Psoas muscle (tissue), 8 donors: ENCODE results near the gene OXNAD1. TPM values are rescaled to one million over a fixed set of nuclear protein-coding genes. Genes with fewer than 3 reads are reported as not detected.
A peak's percentile ranks its signal among the peaks of the same experiment; 100 is the strongest.

Source experiments
- ATAC-seq, 4 donors: fragments of 200-7000 bp; cut with Tn5 transposase; one replicate each; pipeline ENCODE4 v1.9.1; 2020; ENCODE audit warnings: moderate library complexity in 3 of 4, mild to moderate bottlenecking in 2 of 4
- DNase-seq, 2 donors: peaks; one replicate each; pipeline ENCODE4 v3.0.0-alpha.2; 2020
- H3K27ac ChIP-seq: fragments of 200-600 bp; one replicate; pipeline ENCODE4 v1.8.0; 2022
- H3K27me3 ChIP-seq, 3 donors: fragments of 200-600 bp in 1 of 3; one replicate each; pipeline versions ENCODE4 v1.6.1 to v1.8.0; 2013 to 2022; ENCODE audit warnings: low read length in 2 of 3, mild to moderate bottlenecking in 2 of 3, moderate library complexity in 1 of 3; ENCODE audit not compliant: insufficient read depth in 3 of 3
- H3K36me3 ChIP-seq, 2 donors: fragments of 200-600 bp in 1 of 2; one replicate each; pipeline versions ENCODE4 v1.6.1 to v1.8.0; 2013 to 2022; ENCODE audit warnings: low read depth in 1 of 2, mild to moderate bottlenecking in 1 of 2, moderate library complexity in 1 of 2; ENCODE audit not compliant: insufficient read depth in 1 of 2
- H3K4me1 ChIP-seq: fragments of 200-600 bp; one replicate; pipeline ENCODE4 v1.8.0; 2022
- H3K4me3 ChIP-seq: fragments of 200-600 bp; one replicate; pipeline ENCODE4 v1.8.0; 2022; ENCODE audit warnings: mild to moderate bottlenecking
- H3K9me3 ChIP-seq: fragments of 200-600 bp; one replicate; pipeline ENCODE4 v1.8.0; 2022
- CTCF ChIP-seq: fragments of 200-600 bp; IDR thresholded peaks from one replicate; pipeline ENCODE4 v1.8.0; 2022; ENCODE audit warnings: antibody characterized with exemption
- WGBS, 3 donors: extraction: QIAGEN DNeasy Blood & Tissue Kit; methylation state at CpG; one replicate each; pipeline versions ENCODE4 v1.1.6 to v1.1.7; 2013; 5-methylcytosine and 5-hydroxymethylcytosine counted together
- intact Hi-C, 2 donors: fragments of 100-400 bp; cut with DNase I; formaldehyde crosslinking; loops; one replicate each; pipeline versions ENCODE4 v1.11.0 to v1.14.2; 2022
- polyA plus RNA-seq, 3 donors: library from polyadenylated mRNA; stranded (reverse); fragments of 200-250 nt; gene quantifications; one replicate each; pipeline ENCODE4 v1.2.3, GENCODE V29; 2013
- total RNA-seq, 4 donors: library from RNA; stranded (reverse); fragmentation: NEBNext Ultra II Directional in 2 of 4; extraction: Animal tissue kit (Norgen Biotek cat#: 25700) in 2 of 4; gene quantifications; one replicate each; pipeline versions ENCODE4 v1.2.1 to v1.2.4, GENCODE V29; 2021 to 2023
- donor health status: healthy with polysubstance abuse.
- donor health status: DM: no; HTN: no; CAD: no; lungs with moderate emphysema.
- donor health status: Bipolar disorder and iron deficiency.
- donor health status: healthy.
- donor health status: DM: yes; HTN: yes; CAD: no.
- donor health status: DM: no; HTN: no; CAD: no.
- donor health status: DM: no; HTN: no; CAD: no.
- donor health status: DM: yes; HTN: yes; CAD: no.

OXNAD1 gene
- total and polyA plus RNA-seq, 7 donors = 5.4 to 24.4 (median 10.4) TPM

DNA sequence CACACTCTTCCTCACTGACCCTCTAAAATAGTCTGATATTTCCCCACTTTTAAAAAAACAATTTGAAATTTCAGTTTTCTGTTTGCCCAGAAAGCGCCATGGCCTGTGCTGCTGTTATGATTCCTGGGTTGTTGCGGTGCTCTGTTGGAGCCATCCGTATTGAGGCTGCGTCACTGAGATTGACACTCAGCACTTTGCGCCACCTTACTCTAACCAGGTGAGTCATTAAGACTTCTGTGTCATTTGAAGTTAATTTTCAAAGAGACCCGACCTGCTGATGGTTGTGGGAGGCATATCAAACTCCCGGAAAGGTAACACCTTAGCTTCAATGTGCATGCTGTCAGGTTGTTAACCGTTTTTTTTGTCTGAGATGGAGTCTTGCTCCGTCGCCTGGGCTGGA, 5.8 kb downstream of the OXNAD1 start:
- H3K4me1 ChIP-seq = peaks cover 29% of the 10 kb centered on the region
- intact Hi-C loops = loop anchor here in 1 of 2 donors (1.0 kb wide), 1 partner anchor 280 kb away; no protein-coding TSS in a partner anchor
- no peak overlapping the region for H3K27ac ChIP-seq
- H3K9me3 ChIP-seq = no peaks in the 10 kb centered on the region
- WGBS, 3 donors = 96 to 97% (median 97%) methylated on average over 10 of the region's 10 CpGs
- ATAC-seq (no peak), DNase-seq (no peak)
- TF ChIP-seq CTCF = no peak
- no peaks in the 10 kb centered on the region for H3K27me3 ChIP-seq
- H3K36me3 ChIP-seq = peaks cover 3 to 63% of the 10 kb centered on the region in 2 donors
- H3K4me3 ChIP-seq = no peak overlapping the region

DNA sequence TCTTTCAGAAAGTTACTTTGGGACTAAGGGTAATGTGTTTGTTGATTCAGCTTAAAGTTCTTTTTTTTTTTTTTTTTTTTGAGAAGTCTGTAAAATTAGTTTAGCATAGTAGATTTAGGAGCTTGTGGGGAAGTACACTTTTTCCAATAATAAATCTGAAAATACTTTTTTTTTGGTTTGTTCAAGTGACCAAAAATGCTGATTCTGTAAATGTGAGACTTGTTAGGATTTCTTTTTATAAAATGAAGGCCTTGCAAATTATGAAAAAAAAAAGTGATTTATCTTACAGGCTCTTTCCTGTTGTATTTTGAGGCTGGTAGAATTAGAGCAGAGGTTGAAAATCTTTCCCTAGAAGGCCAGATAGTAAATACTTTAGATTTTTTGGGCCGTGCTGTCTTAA, 7.6 kb downstream of the OXNAD1 start:
- TF ChIP-seq CTCF = no peak
- no peaks in the 10 kb centered on the region for H3K9me3 ChIP-seq
- peaks cover 21% of the 10 kb centered on the region for H3K4me1 ChIP-seq
- H3K4me3 ChIP-seq = no peak overlapping the region
- H3K27me3 ChIP-seq = no peaks in the 10 kb centered on the region
- peaks cover 3 to 63% of the 10 kb centered on the region in 2 donors for H3K36me3 ChIP-seq
- no peak overlapping the region for H3K27ac ChIP-seq
- WGBS, 3 donors = 82 to 88% (median 83%) methylated on average over 1 of the region's 1 CpG
- ATAC-seq (no peak), DNase-seq (no peak)
- intact Hi-C loops = no loop called here

- DNase-seq (no peak), ATAC-seq (no peak)
- Histone ChIP-seq H3K27ac (no peak overlapping the region), H3K9me3 (no peaks in the 10 kb centered on the region), H3K4me3 (no peak overlapping the region), H3K27me3 (no peaks in the 10 kb centered on the region), H3K36me3 (peaks cover 3 to 63% of the 10 kb centered on the region in 2 donors), H3K4me1 (peaks cover 22% of the 10 kb centered on the region)
- WGBS, 3 donors = 93 to 96% (median 95%) methylated on average over 2 of the region's 2 CpGs
- intact Hi-C loops = no loop called here
- no peak for TF ChIP-seq CTCF
Measured at GRCh38 chr3:16273867-16274266, 8.9 kb downstream of the OXNAD1 start.

GRCh38 chr3:16277471-16277870, 12.5 kb downstream of the OXNAD1 start:
- intact Hi-C loops = no loop called here
- WGBS, 3 donors = 49 to 68% (median 66%) methylated on average over 3 of the region's 3 CpGs
- no peak for DNase-seq
- Histone ChIP-seq H3K9me3 (no peaks in the 10 kb centered on the region), H3K36me3 (peaks cover 0 to 31% of the 10 kb centered on the region in 2 donors), H3K4me1 (peaks cover 31% of the 10 kb centered on the region), H3K4me3 (no peak overlapping the region), H3K27ac (peak overlapping the region; percentile 78), H3K27me3 (no peaks in the 10 kb centered on the region)
- no peak for ATAC-seq
- no peak for TF ChIP-seq CTCF
